Liver (tissue), 9 donors: ENCODE data around the gene SPDYE4. TPM values are rescaled to one million over a fixed set of nuclear protein-coding genes. Genes with fewer than 3 reads are reported as not detected.

Experiments
- DNase-seq: peaks from one replicate; pipeline ENCODE4 v3.0.0-alpha.2; 2017; ENCODE audit warnings: low spot score
- H3K27ac ChIP-seq, 2 donors: one replicate each; pipeline ENCODE4 v1.7.0; 2013; ENCODE audit warnings: inconsistent platforms in 2 of 2, low read length in 2 of 2, control low read depth in 1 of 2, low read depth in 1 of 2, mild to moderate bottlenecking in 1 of 2
- H3K27me3 ChIP-seq, 4 donors: one replicate each; pipeline versions ENCODE4 v1.6.1 to v1.7.0; 2013; ENCODE audit warnings: low read length in 3 of 4, inconsistent platforms in 1 of 4, mild to moderate bottlenecking in 1 of 4, moderate library complexity in 1 of 4; ENCODE audit not compliant: control insufficient read depth in 4 of 4, insufficient read depth in 4 of 4
- H3K36me3 ChIP-seq, 4 donors: one replicate each; pipeline versions ENCODE4 v1.6.1 to v1.7.0; 2013; ENCODE audit warnings: low read length in 3 of 4, mild to moderate bottlenecking in 3 of 4, low read depth in 1 of 4, moderate library complexity in 1 of 4; ENCODE audit not compliant: control insufficient read depth in 4 of 4, insufficient read depth in 3 of 4
- H3K4me1 ChIP-seq, 4 donors: one replicate each; pipeline versions ENCODE4 v1.6.1 to v1.7.0; 2013; ENCODE audit warnings: low read length in 3 of 4, mild to moderate bottlenecking in 3 of 4, moderate library complexity in 1 of 4; ENCODE audit not compliant: control insufficient read depth in 4 of 4, insufficient read depth in 4 of 4
- H3K4me3 ChIP-seq, 3 donors: one replicate each; pipeline versions ENCODE4 v1.6.1 to v1.7.0; 2013; ENCODE audit warnings: low read length in 3 of 3, control low read depth in 1 of 3, low read depth in 1 of 3, mild to moderate bottlenecking in 1 of 3
- H3K9ac ChIP-seq, 2 donors: one replicate each; pipeline ENCODE4 v1.7.0; 2013; ENCODE audit warnings: low read length in 2 of 2, mild to moderate bottlenecking in 2 of 2, moderate library complexity in 2 of 2, control low read depth in 1 of 2, low read depth in 1 of 2
- H3K9me3 ChIP-seq, 4 donors: one replicate each; pipeline versions ENCODE4 v1.6.1 to v1.7.0; 2013; ENCODE audit warnings: low read length in 3 of 4; ENCODE audit not compliant: control insufficient read depth in 4 of 4
- EGR1 ChIP-seq, 2 donors: IDR thresholded peaks; 2 replicates each; pipeline ENCODE4 v1.6.1; 2016 to 2018; ENCODE audit warnings: antibody characterized with exemption in 2 of 2, low read depth in 2 of 2
- FOXA1 ChIP-seq: IDR thresholded peaks from 2 replicates; pipeline ENCODE4 v1.6.1; 2016; ENCODE audit warnings: antibody characterized with exemption
- FOXA2 ChIP-seq: IDR thresholded peaks from 2 replicates; pipeline ENCODE4 v1.6.1; 2016; ENCODE audit warnings: antibody characterized with exemption
- GABPA ChIP-seq, 2 donors: IDR thresholded peaks in 1 of 2; conservative IDR thresholded peaks in 1 of 2; 2 replicates each; pipeline ENCODE4 v1.6.1; 2016; ENCODE audit warnings: antibody characterized with exemption in 2 of 2, mild to moderate bottlenecking in 1 of 2, moderate library complexity in 1 of 2
- HNF4A ChIP-seq, 2 donors: conservative IDR thresholded peaks; 2 replicates each; pipeline ENCODE4 v1.6.1; 2016; ENCODE audit warnings: antibody characterized with exemption in 2 of 2, mild to moderate bottlenecking in 2 of 2
- JUND ChIP-seq, 2 donors: IDR thresholded peaks; 2 replicates each; pipeline ENCODE4 v1.6.1; 2016; ENCODE audit warnings: antibody characterized with exemption in 2 of 2
- NR2F2 ChIP-seq: IDR thresholded peaks from 2 replicates; pipeline ENCODE4 v1.6.1; 2016; ENCODE audit warnings: antibody characterized with exemption
- RAD21 ChIP-seq, 2 donors: IDR thresholded peaks; 2 replicates each; pipeline ENCODE4 v1.6.1; 2016; ENCODE audit warnings: antibody characterized with exemption in 2 of 2, mild to moderate bottlenecking in 2 of 2
- SP1 ChIP-seq: IDR thresholded peaks from 2 replicates; pipeline ENCODE4 v1.6.1; 2018; ENCODE audit warnings: antibody characterized with exemption, mild to moderate bottlenecking
- TAF1 ChIP-seq: conservative IDR thresholded peaks from 2 replicates; pipeline ENCODE4 v1.6.1; 2016; ENCODE audit warnings: antibody characterized with exemption, mild to moderate bottlenecking
- YY1 ChIP-seq: IDR thresholded peaks from 2 replicates; pipeline ENCODE4 v1.6.1; 2016; ENCODE audit warnings: antibody characterized with exemption, mild to moderate bottlenecking
- WGBS: extraction: QIAGEN DNeasy Blood & Tissue Kit; methylation state at CpG from one replicate; pipeline ENCODE4 v1.1.7; 2013; 5-methylcytosine and 5-hydroxymethylcytosine counted together
- polyA plus RNA-seq, 2 donors: library from polyadenylated mRNA; stranded (reverse) in 1 of 2; unstranded in 1 of 2; fragments of 200-250 nt in 1 of 2; fragments of >200 nt in 1 of 2; fragmentation: Nextera tagmentation in 1 of 2; extraction: Ambion mirVana in 1 of 2; gene quantifications; one replicate each; pipeline versions ENCODE4 v1.2.1 to v1.2.3, GENCODE V29; 2013 to 2015
- total RNA-seq, 2 donors: library from RNA; depleted of rRNA; stranded (reverse); fragments of >200 nt; gene quantifications; one replicate each; pipeline ENCODE4 v1.2.3, GENCODE V29; 2014
- TF ChIP-seq, protein P1 (sequence below): fragments of 150-350 bp; IDR thresholded peaks from 2 replicates; pipeline ENCODE4 v1.5.1; 2017; ENCODE audit warnings: improper control_type of control experiment, low read depth, low read length; ENCODE audit not compliant: missing input control
- TF ChIP-seq, protein P2 (sequence below): IDR thresholded peaks from 2 replicates; pipeline ENCODE4 v1.6.1; 2016; ENCODE audit warnings: antibody characterized with exemption, mild to moderate bottlenecking
- TF ChIP-seq, protein P3 (sequence below): IDR thresholded peaks from 2 replicates; pipeline ENCODE4 v1.6.1; 2016; ENCODE audit warnings: antibody characterized with exemption
- TF ChIP-seq, protein P4 (sequence below): IDR thresholded peaks from 2 replicates; pipeline ENCODE4 v1.6.1; 2016; ENCODE audit warnings: antibody characterized with exemption
- donor health status: healthy.
- donor health status: healthy.
- donor health status: healthy.
- donor health status: healthy.
- donor health status: healthy.

Gene SPDYE4
- total and polyA plus RNA-seq, 4 donors = not detected

DNA sequence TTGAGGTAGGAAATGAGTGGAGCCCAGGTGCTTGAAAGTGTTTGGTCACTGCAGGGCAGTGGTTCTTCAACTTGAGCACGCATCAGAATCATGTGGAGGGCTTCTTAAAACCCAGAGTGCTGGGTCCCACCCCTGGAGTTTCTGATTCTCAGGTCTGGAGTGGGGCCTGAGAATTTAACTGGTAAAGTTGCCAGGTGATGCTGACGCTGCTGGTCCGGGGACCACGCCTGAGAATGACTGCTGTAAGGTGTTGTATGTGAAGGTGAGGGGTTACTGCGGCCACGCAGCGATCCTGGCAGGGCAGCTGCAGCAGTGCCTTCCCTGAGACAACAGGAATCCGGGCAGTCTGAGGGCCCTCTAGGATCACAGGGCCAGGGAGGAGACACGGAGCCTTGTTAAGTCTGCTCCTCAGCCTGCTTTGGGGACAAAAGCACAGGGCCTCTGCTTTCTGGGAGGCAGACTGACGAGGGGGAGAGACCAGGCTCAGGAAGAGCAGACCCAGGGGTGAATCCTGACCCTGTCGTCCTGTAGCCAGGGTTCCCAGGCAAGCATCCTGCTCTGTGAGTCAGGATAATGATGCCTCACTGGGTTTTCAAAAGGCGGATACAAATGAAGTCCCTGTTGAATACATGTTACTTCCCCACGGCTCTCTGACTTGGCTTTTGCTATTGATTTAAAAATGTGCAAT lies 30.0 kb downstream of the SPDYE4 start:
- DNase-seq = no peak
- Histone ChIP-seq H3K27me3 (no peaks in the 10 kb centered on the region), H3K4me3 (no peak overlapping the region), H3K9ac (no peak overlapping the region), H3K4me1 (no peaks in the 10 kb centered on the region), H3K9me3 (no peaks in the 10 kb centered on the region), H3K36me3 (no peaks in the 10 kb centered on the region), H3K27ac (no peak overlapping the region)
- no peak for TF ChIP-seq FOXA2
- TF ChIP-seq, protein P1, sequence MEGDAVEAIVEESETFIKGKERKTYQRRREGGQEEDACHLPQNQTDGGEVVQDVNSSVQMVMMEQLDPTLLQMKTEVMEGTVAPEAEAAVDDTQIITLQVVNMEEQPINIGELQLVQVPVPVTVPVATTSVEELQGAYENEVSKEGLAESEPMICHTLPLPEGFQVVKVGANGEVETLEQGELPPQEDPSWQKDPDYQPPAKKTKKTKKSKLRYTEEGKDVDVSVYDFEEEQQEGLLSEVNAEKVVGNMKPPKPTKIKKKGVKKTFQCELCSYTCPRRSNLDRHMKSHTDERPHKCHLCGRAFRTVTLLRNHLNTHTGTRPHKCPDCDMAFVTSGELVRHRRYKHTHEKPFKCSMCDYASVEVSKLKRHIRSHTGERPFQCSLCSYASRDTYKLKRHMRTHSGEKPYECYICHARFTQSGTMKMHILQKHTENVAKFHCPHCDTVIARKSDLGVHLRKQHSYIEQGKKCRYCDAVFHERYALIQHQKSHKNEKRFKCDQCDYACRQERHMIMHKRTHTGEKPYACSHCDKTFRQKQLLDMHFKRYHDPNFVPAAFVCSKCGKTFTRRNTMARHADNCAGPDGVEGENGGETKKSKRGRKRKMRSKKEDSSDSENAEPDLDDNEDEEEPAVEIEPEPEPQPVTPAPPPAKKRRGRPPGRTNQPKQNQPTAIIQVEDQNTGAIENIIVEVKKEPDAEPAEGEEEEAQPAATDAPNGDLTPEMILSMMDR = no peak
- no peak for TF ChIP-seq RAD21 (IDR thresholded peaks at IDR 0.05)
- no peak for TF ChIP-seq SP1
- TF ChIP-seq HNF4A (conservative IDR thresholded peaks at IDR 0.05) = no peak
- TF ChIP-seq TAF1 = no peak
- no peak for TF ChIP-seq JUND (IDR thresholded peaks at IDR 0.05)
- TF ChIP-seq YY1 = no peak
- TF ChIP-seq GABPA (IDR thresholded peaks at IDR 0.05 in 1 of 2, conservative IDR thresholded peaks at IDR 0.05 in 1 of 2) = no peak
- TF ChIP-seq, protein P2, sequence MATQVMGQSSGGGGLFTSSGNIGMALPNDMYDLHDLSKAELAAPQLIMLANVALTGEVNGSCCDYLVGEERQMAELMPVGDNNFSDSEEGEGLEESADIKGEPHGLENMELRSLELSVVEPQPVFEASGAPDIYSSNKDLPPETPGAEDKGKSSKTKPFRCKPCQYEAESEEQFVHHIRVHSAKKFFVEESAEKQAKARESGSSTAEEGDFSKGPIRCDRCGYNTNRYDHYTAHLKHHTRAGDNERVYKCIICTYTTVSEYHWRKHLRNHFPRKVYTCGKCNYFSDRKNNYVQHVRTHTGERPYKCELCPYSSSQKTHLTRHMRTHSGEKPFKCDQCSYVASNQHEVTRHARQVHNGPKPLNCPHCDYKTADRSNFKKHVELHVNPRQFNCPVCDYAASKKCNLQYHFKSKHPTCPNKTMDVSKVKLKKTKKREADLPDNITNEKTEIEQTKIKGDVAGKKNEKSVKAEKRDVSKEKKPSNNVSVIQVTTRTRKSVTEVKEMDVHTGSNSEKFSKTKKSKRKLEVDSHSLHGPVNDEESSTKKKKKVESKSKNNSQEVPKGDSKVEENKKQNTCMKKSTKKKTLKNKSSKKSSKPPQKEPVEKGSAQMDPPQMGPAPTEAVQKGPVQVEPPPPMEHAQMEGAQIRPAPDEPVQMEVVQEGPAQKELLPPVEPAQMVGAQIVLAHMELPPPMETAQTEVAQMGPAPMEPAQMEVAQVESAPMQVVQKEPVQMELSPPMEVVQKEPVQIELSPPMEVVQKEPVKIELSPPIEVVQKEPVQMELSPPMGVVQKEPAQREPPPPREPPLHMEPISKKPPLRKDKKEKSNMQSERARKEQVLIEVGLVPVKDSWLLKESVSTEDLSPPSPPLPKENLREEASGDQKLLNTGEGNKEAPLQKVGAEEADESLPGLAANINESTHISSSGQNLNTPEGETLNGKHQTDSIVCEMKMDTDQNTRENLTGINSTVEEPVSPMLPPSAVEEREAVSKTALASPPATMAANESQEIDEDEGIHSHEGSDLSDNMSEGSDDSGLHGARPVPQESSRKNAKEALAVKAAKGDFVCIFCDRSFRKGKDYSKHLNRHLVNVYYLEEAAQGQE = no peak
- TF ChIP-seq EGR1 (IDR thresholded peaks at IDR 0.05; ENCODE audit: low read depth in 2 of 2) = no peak
- TF ChIP-seq, protein P3, sequence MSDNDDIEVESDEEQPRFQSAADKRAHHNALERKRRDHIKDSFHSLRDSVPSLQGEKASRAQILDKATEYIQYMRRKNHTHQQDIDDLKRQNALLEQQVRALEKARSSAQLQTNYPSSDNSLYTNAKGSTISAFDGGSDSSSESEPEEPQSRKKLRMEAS = no peak
- 90% methylated on average over 13 of the region's 13 CpGs for WGBS

DNA sequence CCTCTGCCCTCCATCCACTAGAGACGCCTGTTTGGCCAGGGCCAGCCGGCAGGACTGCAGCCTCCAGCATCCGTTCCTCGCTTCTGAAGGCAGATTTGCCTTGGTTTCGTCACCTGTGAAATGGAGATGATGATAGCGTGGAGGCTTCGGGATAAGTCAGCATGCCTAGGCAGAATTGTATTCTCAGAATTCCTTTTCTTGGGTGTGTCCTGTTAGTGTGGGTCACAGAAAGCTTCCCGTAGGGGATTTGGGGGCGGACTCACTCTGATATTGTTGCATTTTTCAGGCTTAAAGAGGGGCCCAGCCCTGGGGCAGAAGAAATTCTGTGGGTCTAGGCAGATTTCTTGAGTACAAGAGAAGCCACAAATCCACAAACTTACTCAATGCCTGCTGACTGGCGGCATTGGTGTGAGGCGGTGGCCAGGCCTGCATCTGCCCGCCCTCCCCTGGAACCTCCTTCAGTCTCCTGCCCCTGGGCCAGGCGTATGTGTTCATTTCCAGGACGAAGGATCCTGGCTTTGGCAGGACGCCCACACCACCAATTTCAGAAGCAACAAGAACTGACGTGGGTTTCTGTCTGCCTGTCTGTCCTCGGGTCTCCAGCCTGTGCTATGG lies 31.3 kb downstream of the SPDYE4 start:
- TF ChIP-seq HNF4A (conservative IDR thresholded peaks at IDR 0.05) (no peak), NR2F2 (no peak), FOXA1 (no peak), FOXA2 (no peak), JUND (IDR thresholded peaks at IDR 0.05) (no peak), RAD21 (IDR thresholded peaks at IDR 0.05) (no peak), EGR1 (IDR thresholded peaks at IDR 0.05; ENCODE audit: low read depth in 2 of 2) (no peak)
- TF ChIP-seq, protein P2 = no peak
- TF ChIP-seq, protein P3 = no peak
- TF ChIP-seq, protein P1 = no peak
- TF ChIP-seq, protein P4, sequence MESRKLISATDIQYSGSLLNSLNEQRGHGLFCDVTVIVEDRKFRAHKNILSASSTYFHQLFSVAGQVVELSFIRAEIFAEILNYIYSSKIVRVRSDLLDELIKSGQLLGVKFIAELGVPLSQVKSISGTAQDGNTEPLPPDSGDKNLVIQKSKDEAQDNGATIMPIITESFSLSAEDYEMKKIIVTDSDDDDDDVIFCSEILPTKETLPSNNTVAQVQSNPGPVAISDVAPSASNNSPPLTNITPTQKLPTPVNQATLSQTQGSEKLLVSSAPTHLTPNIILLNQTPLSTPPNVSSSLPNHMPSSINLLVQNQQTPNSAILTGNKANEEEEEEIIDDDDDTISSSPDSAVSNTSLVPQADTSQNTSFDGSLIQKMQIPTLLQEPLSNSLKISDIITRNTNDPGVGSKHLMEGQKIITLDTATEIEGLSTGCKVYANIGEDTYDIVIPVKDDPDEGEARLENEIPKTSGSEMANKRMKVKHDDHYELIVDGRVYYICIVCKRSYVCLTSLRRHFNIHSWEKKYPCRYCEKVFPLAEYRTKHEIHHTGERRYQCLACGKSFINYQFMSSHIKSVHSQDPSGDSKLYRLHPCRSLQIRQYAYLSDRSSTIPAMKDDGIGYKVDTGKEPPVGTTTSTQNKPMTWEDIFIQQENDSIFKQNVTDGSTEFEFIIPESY = no peak
- H3K27me3 ChIP-seq = no peaks in the 10 kb centered on the region
- no peak overlapping the region for H3K27ac ChIP-seq
- H3K36me3 ChIP-seq = no peaks in the 10 kb centered on the region
- WGBS = 74% methylated on average over 17 of the region's 17 CpGs
- DNase-seq = no peak
- no peak overlapping the region for H3K4me3 ChIP-seq
- H3K9ac ChIP-seq = no peak overlapping the region
- H3K4me1 ChIP-seq = no peaks in the 10 kb centered on the region
- H3K9me3 ChIP-seq = no peaks in the 10 kb centered on the region
